HUDEP-2 (cell line): ENCODE data around the gene PDE9A.

Source experiments
- DNase-seq, 76 experiments: peaks; one replicate each; lab custom pipeline; 2025; ENCODE audit not compliant: unreplicated experiment in 76 of 76; lab: John Stamatoyannopoulos, UW

PDE9A gene

DNA sequence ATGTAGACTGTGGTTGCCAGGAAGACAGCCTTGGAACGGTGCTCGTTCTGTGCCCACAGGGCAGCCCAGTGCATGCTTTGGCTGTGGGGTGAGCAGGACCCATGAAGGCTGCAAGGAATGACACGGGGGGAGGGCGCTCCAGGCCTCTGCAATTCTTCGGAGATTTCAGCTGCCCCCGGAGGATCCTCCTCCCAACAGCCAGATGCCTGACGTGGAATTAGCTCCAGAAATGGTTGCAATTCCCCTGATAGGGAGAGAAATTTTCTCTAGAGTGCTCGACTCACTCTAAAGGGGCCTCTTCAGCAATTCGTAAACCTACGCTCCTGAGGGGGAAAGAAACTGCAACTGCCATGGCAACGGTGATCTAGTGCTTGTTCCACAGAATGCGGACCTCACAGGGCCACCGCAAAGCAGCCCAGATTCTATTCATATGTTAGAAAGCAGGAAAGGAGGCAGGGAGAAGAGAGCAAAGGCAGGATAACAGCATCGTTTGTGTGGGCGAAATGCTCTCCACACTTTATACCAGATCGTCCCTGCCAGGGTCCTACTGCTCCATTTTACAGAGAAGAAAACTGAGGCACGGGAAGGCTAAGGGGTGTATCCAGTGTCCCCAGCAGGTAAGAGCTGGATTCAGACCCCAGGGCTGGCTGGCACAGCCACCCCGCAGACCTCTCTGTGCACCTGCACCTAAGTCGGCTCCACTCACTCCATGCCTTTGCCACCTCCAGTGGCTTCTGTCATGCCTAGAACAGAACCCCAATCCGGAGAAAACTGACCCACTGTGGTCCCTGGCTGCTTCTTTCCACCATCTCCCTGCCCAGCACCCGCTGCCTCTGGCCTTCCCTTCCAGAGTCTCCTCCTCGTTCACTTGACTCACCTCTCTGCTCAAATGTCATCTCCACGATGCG, 11.9 kb upstream of the PDE9A start:
- no peak for DNase-seq

- DNase-seq = no peak
These were observed 11.1 kb upstream of the PDE9A start for GRCh38 chr21:42642219-42642745.

DNA sequence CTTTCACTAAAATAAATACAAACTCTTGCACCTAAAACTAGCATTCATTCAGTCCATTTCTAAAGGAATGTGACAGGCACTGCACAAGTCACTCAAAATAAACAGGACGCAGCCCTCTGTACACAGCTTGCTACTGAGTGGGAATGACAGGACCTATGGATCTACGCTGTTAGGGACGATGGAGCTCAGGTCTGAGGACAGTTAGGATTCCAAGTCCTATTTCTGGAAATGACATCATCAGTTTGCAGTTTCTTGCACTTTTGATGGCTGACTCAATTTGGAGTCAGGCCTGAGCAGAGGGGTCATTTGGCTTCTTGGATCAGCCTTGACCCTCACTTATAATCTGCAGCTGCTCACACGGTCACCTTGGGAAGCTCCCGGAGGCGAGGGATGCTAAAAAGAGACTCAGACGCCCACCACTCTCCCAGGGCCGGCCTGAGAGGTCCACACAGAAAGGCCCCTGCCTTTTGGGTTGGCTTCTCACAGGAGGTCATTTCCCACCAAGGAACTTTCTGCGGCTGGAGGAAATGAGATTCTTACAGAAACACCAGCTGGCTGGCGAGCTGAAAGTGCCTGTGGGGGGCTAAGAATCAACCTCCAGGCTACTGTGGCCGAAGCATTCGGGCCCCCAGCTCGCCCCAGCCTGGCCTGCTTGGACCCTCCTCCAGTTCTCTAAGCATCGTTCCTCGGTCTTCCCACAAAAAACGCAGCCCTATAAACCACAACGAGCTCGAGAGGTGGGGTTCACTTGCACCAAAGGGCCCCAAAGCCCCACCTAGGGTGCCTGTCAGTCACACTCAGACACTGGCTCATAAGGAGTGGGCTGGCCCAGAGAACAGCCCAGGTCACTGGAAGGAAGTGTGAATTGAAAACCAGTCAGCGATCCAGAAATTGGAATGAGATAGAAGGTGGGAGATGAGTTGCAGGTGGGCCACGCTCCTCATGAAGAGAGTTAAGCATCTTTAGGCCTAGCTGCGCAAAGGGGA, 8.9 kb upstream of the PDE9A start:
- DNase-seq = no peak

DNA sequence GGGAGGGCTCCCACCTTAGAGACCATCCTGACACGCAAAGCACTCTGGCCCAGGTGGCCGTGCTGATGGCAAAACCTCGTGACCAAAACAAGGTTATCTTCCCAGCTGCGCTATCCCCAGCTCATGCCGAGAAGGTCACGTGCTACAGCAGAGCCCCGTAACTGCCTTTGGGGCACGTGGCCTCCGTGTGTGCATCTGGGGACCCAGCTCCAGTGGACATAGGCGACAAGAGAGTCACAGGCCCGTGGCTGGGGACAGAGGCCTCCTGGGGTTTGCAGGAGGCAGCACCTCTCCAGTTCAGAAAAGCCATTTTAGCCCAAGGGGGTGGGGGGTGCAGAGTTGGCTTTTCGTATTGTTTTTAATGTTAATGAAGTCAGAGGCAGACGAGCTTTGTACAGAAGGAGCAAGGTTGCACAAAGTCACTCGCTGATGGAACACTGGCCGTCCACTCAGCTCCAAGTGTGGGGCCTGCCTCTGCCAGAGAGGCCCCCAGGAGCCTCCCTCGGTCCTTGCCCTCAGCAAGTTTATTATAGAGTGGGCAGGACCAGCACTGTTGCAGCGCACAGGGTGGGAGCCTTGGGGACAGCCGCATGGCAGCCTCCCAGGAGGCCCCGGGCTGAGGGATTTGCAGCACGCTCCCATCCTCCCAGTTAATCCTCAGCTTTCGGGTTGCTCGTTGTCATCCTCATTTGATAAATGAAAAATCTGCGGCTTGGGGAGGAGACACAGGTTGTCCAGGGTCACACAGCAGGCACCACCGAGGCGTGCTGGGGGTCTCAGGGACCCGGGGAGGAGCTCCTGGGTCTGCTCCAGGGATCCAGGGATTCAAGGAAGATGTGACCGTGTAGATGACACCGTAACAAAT, 8.0 kb upstream of the PDE9A start:
- no peak for DNase-seq

GRCh38 chr21:42646076-42646825, 7.2 kb upstream of the PDE9A start:
- no peak for DNase-seq

GRCh38 chr21:42646836-42647235, 6.6 kb upstream of the PDE9A start:
- no peak for DNase-seq

DNA sequence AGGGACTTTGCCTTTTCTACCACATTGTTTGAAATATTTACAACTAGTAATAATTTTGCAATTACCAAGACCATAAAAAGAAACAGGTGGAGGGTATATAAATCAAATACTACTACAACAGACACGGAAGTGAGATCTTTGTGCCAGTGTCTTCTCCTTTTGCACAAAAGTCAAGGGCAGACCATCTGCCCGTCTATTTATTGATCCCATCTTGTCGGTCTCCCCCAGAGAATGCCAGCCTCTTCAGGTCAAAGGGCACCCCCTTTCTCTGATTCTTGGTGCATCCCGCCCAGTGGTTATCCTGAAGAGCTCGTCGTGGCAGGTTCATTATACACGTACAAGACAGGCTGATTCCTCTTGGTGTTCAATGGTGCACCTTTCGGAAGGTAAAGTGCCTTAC, 4.8 kb upstream of the PDE9A start:
- no peak for DNase-seq

DNA sequence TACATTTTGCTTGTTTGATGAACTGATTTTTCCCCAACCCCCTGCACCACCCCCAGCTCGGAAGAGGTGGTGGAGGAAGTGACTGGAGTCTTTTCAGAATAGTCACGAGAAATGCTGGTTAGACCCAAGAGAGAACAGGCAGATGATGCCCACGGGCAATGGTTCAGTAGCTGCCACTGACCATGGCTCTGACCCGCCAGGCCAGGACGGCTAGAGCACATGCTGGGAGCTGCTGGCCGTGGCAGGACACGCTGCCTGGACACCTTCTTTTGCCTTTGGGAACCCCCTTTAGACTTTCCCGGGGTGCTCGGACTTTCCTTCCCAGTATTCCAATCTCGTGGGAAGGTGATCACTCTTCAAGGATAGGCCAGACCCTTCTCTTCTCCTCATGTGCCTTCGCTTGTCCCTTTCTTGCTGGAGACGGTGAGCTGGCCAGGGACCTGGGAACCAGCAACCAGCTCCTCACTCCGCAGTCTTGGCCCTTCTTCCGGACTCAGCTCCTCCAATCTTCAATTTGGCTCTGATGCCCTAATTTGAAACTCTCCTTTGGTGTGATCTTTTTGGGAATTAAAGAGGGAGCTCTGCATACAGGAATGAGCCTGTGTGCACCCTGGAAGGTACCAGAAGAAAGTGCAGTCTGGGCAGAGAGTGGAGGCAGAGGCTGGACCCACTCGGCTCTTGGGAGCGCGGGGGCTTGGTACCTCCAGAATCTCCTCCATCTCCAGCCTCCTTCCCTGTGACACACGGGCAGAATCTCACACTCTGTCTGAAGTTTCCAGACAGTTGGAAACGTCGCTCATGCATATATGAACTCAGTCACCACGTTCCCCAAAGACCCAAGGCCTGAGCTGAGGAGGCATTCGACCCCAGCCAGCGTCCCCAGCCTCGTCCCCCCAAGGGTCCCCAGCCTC, 4.0 kb upstream of the PDE9A start:
- no peak for DNase-seq

GRCh38 chr21:42650033-42650370, 3.4 kb upstream of the PDE9A start:
- DNase-seq = no peak

GRCh38 chr21:42650441-42651421, 2.7 kb upstream of the PDE9A start:
- DNase-seq = no peak

GRCh38 chr21:42651515-42652401, 1.7 kb upstream of the PDE9A start:
- DNase-seq = peak in 5 of 76 experiments; percentile 9 to 31 (median 14)

- DNase-seq = no peak
These were observed 742 bp upstream of the PDE9A start for GRCh38 chr21:42652527-42653230.

DNA sequence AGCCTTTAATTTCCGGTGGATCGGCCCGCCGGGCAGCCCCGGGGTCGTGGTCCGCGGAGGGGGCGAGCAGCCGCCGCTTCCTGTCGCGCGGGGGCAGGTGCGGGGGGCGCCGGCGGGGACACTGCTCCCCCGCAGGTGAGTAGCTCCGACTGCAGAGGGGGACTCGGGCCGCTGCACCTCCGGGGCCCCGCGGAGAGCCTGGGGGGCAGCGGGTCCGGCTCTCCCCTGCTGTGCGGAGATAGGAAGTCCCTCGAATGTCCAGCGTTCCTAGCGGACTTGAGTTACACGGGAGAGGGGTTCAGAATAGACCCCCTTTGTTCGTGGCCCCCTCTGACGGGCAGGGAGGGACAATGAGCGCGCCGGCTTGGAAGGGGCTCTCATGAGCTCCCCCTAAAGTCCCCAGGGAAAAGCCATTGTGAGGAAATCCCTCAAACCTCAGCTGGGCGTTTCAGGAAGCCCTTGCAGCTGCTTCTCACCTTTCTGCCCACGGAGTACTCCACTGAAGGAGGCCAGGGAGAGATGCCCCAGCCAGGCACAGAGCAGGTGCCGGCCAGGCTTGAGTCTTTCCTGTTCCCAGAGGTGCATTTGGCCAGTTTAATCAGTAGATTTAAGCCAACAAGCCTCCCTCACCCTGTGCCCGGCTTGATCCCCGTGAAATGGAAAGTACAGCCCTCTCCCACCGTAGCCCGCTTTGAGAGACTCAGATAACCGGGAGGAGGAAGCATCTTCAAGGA, 925 bp downstream of the PDE9A start:
- DNase-seq = no peak

- no peak for DNase-seq
These were observed 1.7 kb downstream of the PDE9A start for GRCh38 chr21:42654913-42655795.
